ENCODE data around the gene LMO1. TPM values are rescaled to one million over a fixed set of nuclear protein-coding genes. Genes with fewer than 3 reads are reported as not detected.

LMO1 gene
- total RNA-seq, 2 experiments from 2014 or later: not detected

DNA sequence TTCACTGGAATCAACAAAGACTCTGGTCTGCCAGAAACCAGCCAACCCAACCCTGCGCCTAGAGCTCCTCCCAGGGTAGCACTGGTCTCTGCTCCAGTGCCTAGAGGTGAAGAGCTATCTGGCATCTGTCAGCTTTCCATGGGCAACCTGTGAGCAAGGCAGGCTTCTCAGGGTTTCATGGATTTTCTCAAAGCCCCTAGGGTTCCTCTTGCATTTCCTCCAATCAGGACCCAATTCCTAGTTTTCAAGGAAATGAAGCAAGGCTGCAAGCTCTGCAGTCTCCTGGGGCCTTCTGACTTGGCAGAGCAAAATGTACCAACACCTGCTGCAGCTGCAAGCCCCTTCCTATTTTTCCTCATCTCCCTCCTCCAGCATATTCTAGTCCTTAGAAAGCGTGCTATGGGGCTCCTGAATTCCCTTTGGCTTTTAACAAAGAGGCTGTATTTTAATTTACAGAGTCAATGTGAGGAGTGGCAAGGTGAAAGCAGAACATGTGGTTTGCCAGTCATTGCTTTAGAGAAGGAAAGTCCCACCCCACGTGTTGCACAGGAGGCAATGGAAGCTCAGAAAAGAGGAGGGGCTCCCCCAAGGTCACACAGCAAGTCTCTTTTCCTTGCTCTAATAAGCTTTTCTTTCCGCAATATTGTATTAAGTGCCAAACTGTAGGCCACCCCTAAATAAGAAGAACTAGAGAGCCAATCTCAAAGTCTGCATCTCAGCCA lies 61.9 kb downstream of the LMO1 start:
- POLR2A ChIA-PET: interaction anchor here (0.6 kb wide), 1 partner anchor 37 kb away, joined by 3 read pairs; no protein-coding TSS in a partner anchor
- no peaks in the 10 kb centered on the region for H3K36me3 ChIP-seq (ENCODE audit: insufficient read depth, low read length)
- H3K27ac ChIP-seq (ENCODE audit: low read depth, low read length, poor library complexity, severe bottlenecking): no peak overlapping the region
- intact Hi-C loops (cut with micrococcal nuclease; ENCODE audit: unreplicated experiment): no loop called here
- BruUV-seq (replicated peaks): no TSS peak
- no peaks in the 10 kb centered on the region for H3K4me1 ChIP-seq (ENCODE audit: insufficient read depth, low read length, poor library complexity, severe bottlenecking)
- no peaks in the 10 kb centered on the region for H3K9me2 ChIP-seq (ENCODE audit: insufficient read depth, low read length)
- H3K9me3 ChIP-seq (ENCODE audit: low read length): no peaks in the 10 kb centered on the region
- H2AFZ ChIP-seq (ENCODE audit: low read length): no peak overlapping the region
- H3K4me3 ChIP-seq (ENCODE audit: low read depth, low read length, poor library complexity, severe bottlenecking): no peak overlapping the region
- H3K4me2 ChIP-seq (ENCODE audit: low read length): no peak overlapping the region
- CTCF ChIA-PET (ENCODE audit: unreplicated experiment): no interaction called here
- H3K79me2 ChIP-seq (ENCODE audit: insufficient read depth, low read depth, low read length): no peaks in the 10 kb centered on the region
- DNase-seq (ENCODE audit: low spot score): no peak
- no peaks in the 10 kb centered on the region for H4K20me1 ChIP-seq (ENCODE audit: insufficient read depth, low read length)
- TF ChIP-seq, protein P1, sequence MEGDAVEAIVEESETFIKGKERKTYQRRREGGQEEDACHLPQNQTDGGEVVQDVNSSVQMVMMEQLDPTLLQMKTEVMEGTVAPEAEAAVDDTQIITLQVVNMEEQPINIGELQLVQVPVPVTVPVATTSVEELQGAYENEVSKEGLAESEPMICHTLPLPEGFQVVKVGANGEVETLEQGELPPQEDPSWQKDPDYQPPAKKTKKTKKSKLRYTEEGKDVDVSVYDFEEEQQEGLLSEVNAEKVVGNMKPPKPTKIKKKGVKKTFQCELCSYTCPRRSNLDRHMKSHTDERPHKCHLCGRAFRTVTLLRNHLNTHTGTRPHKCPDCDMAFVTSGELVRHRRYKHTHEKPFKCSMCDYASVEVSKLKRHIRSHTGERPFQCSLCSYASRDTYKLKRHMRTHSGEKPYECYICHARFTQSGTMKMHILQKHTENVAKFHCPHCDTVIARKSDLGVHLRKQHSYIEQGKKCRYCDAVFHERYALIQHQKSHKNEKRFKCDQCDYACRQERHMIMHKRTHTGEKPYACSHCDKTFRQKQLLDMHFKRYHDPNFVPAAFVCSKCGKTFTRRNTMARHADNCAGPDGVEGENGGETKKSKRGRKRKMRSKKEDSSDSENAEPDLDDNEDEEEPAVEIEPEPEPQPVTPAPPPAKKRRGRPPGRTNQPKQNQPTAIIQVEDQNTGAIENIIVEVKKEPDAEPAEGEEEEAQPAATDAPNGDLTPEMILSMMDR (conservative IDR thresholded peaks at IDR 0.05; ENCODE audit: low read length): no peak
- no peak for TF ChIP-seq EZH2phosphoT487 (IDR thresholded peaks at IDR 0.05; ENCODE audit: borderline replicate concordance, low read depth, low read length)

- Histone ChIP-seq H3K4me3 (ENCODE audit: low read depth, low read length, poor library complexity, severe bottlenecking) (no peak overlapping the region), H4K20me1 (ENCODE audit: insufficient read depth, low read length) (no peaks in the 10 kb centered on the region), H3K36me3 (ENCODE audit: insufficient read depth, low read length) (no peaks in the 10 kb centered on the region), H3K4me2 (ENCODE audit: low read length) (no peak overlapping the region), H3K9me2 (ENCODE audit: insufficient read depth, low read length) (no peaks in the 10 kb centered on the region), H3K79me2 (ENCODE audit: insufficient read depth, low read depth, low read length) (no peaks in the 10 kb centered on the region), H2AFZ (ENCODE audit: low read length) (no peak overlapping the region), H3K27ac (ENCODE audit: low read depth, low read length, poor library complexity, severe bottlenecking) (no peak overlapping the region), H3K4me1 (ENCODE audit: insufficient read depth, low read length, poor library complexity, severe bottlenecking) (no peaks in the 10 kb centered on the region), H3K9me3 (ENCODE audit: low read length) (no peaks in the 10 kb centered on the region)
- no TSS peak for BruUV-seq (replicated peaks)
- intact Hi-C loops (cut with micrococcal nuclease; ENCODE audit: unreplicated experiment): loop anchor here (10.0 kb wide), 1 partner anchor 365 kb away; no protein-coding TSS in a partner anchor
- ChIA-PET POLR2A (interaction anchor here (0.6 kb wide), 1 partner anchor 138 kb away, joined by 7 read pairs; no protein-coding TSS in a partner anchor), CTCF (ENCODE audit: unreplicated experiment) (no interaction called here)
- no peak for DNase-seq (ENCODE audit: low spot score)
- TF ChIP-seq EZH2phosphoT487 (IDR thresholded peaks at IDR 0.05; ENCODE audit: borderline replicate concordance, low read depth, low read length): no peak
- TF ChIP-seq, protein P1 (conservative IDR thresholded peaks at IDR 0.05; ENCODE audit: low read length): no peak
These were observed 64.0 kb downstream of the LMO1 start for GRCh38 chr11:8199676-8200075.

- Histone ChIP-seq H3K79me2 (ENCODE audit: insufficient read depth, low read depth, low read length) (no peaks in the 10 kb centered on the region), H2AFZ (ENCODE audit: low read length) (no peak overlapping the region), H3K9me3 (ENCODE audit: low read length) (no peaks in the 10 kb centered on the region), H3K36me3 (ENCODE audit: insufficient read depth, low read length) (no peaks in the 10 kb centered on the region), H3K27ac (ENCODE audit: low read depth, low read length, poor library complexity, severe bottlenecking) (no peak overlapping the region), H3K9me2 (ENCODE audit: insufficient read depth, low read length) (no peaks in the 10 kb centered on the region), H3K4me2 (ENCODE audit: low read length) (no peak overlapping the region), H4K20me1 (ENCODE audit: insufficient read depth, low read length) (no peaks in the 10 kb centered on the region), H3K4me3 (ENCODE audit: low read depth, low read length, poor library complexity, severe bottlenecking) (no peak overlapping the region), H3K4me1 (ENCODE audit: insufficient read depth, low read length, poor library complexity, severe bottlenecking) (no peaks in the 10 kb centered on the region)
- no peak for DNase-seq (ENCODE audit: low spot score)
- intact Hi-C loops (cut with micrococcal nuclease; ENCODE audit: unreplicated experiment): loop anchor here (10.0 kb wide), 1 partner anchor 368 kb away; no protein-coding TSS in a partner anchor
- BruUV-seq (replicated peaks): no TSS peak
- ChIA-PET CTCF (ENCODE audit: unreplicated experiment) (no interaction called here), POLR2A (no interaction called here)
- TF ChIP-seq EZH2phosphoT487 (IDR thresholded peaks at IDR 0.05; ENCODE audit: borderline replicate concordance, low read depth, low read length): no peak
- TF ChIP-seq, protein P1 (conservative IDR thresholded peaks at IDR 0.05; ENCODE audit: low read length): no peak
These were observed 66.9 kb downstream of the LMO1 start for GRCh38 chr11:8196749-8197148.

All from OCI-LY7 (cell line).